Neural crest cell (in vitro differentiated cells): ENCODE results near the gene SP6. TPM values are rescaled to one million over a fixed set of nuclear protein-coding genes. Genes with fewer than 3 reads are reported as not detected.

Experiments
- DNase-seq: peaks from one replicate; pipeline ENCODE4 v3.0.0; 2021; ENCODE audit warnings: low read depth, mixed read lengths, low spot score
- H3K27ac Mint-ChIP-seq: one replicate; pipeline ENCODE4 v1.8.0; 2021; ENCODE audit warnings: mild to moderate bottlenecking, mixed read lengths; ENCODE audit not compliant: unreplicated experiment
- H3K27me3 Mint-ChIP-seq: 2 replicates; pipeline ENCODE4 v1.8.0; 2021; ENCODE audit warnings: low read depth, mild to moderate bottlenecking, mixed read lengths
- H3K36me3 Mint-ChIP-seq: 2 replicates; pipeline ENCODE4 v1.8.0; 2021; ENCODE audit warnings: low read depth, mild to moderate bottlenecking, mixed read lengths
- H3K4me1 Mint-ChIP-seq: 2 replicates; pipeline ENCODE4 v1.8.0; 2021; ENCODE audit warnings: mixed read lengths
- H3K4me3 Mint-ChIP-seq: one replicate; pipeline ENCODE4 v1.8.0; 2021; ENCODE audit warnings: mild to moderate bottlenecking, mixed read lengths
- H3K9me3 Mint-ChIP-seq: 2 replicates; pipeline ENCODE4 v1.8.0; 2021; ENCODE audit warnings: mixed read lengths
- total RNA-seq: library from RNA; stranded (reverse); gene quantifications from 2 replicates; pipeline ENCODE4 v1.2.1, GENCODE V29; 2021
- TF ChIP-seq, protein P1 (sequence below): fragments of 200-600 bp; sonication (generic); conservative IDR thresholded peaks from 2 replicates; pipeline ENCODE4 v1.5.0; 2021; ENCODE audit warnings: antibody characterized with exemption, mild to moderate bottlenecking

SP6 gene
- total RNA-seq, 1 donor from 2014 or later, result 0.16 TPM

DNA sequence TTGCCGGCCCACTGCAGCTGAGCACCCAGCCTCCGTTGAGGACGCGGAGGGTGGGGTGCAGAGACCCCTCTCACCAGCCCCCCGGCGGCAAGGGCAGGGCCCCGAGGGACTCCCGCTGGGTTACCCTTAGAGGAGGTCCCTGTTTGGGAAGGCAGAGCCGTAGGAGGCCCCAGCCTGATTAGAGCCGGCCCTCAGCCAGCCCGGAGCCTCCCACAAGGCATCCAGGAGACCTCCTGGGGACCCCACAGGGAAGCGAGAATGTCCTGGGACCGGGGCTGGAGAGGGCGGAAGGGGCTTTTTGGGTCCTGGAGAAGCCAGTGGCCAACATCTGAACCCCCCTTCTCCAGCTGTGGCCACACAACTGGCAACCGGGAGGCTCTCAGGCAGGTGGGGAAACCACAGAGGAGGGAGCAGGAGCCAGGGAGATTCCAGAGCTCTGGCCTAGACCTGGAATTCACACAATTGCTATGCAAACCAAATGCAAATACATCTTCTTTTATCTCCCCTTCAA, 21.7 kb upstream of the SP6 start:
- no peak overlapping the region for H3K27ac Mint-ChIP-seq
- DNase-seq, result no peak
- H3K9me3 Mint-ChIP-seq, result no peaks in the 10 kb centered on the region
- no peaks in the 10 kb centered on the region for H3K36me3 Mint-ChIP-seq
- peaks cover 91% of the 10 kb centered on the region for H3K27me3 Mint-ChIP-seq
- TF ChIP-seq, protein P1, sequence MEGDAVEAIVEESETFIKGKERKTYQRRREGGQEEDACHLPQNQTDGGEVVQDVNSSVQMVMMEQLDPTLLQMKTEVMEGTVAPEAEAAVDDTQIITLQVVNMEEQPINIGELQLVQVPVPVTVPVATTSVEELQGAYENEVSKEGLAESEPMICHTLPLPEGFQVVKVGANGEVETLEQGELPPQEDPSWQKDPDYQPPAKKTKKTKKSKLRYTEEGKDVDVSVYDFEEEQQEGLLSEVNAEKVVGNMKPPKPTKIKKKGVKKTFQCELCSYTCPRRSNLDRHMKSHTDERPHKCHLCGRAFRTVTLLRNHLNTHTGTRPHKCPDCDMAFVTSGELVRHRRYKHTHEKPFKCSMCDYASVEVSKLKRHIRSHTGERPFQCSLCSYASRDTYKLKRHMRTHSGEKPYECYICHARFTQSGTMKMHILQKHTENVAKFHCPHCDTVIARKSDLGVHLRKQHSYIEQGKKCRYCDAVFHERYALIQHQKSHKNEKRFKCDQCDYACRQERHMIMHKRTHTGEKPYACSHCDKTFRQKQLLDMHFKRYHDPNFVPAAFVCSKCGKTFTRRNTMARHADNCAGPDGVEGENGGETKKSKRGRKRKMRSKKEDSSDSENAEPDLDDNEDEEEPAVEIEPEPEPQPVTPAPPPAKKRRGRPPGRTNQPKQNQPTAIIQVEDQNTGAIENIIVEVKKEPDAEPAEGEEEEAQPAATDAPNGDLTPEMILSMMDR, result no peak
- no peak overlapping the region for H3K4me3 Mint-ChIP-seq
- peaks cover 5% of the 10 kb centered on the region for H3K4me1 Mint-ChIP-seq

DNA sequence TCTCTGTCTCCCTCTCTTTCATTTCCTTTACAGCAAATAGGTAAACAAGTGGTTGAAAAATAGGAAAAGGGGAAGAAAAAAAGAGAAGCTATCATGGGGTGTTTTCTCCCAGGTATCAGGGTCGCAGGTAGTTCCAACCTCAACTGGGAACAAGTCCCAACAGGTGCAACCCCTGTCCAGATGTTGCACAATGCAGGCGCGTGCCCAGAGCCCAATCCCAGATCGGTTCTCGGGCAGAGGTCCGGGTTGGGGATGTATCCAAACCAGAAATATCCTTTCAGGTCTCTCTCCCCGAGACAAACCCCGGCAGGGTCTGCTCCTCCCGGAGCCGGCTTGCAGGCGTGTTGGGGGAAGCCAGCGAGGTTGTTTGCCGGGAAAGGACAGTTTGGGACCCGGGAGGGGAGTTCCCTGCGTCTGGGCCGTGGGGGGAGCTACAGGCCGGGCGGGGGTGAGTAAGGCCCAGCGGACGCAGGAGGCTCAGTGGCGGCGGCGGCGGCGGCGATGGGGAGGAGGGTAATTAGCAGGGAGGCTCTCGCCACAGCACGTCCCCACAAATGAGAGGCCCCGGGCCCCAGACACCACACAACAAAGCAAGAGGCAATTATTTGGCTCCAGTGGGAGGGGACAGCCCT, 21.2 kb upstream of the SP6 start:
- peaks cover 88% of the 10 kb centered on the region for H3K27me3 Mint-ChIP-seq
- no peak overlapping the region for H3K27ac Mint-ChIP-seq
- H3K9me3 Mint-ChIP-seq, result no peaks in the 10 kb centered on the region
- H3K4me3 Mint-ChIP-seq, result no peak overlapping the region
- no peaks in the 10 kb centered on the region for H3K36me3 Mint-ChIP-seq
- peaks cover 5% of the 10 kb centered on the region for H3K4me1 Mint-ChIP-seq
- TF ChIP-seq, protein P1, result no peak
- no peak for DNase-seq

DNA sequence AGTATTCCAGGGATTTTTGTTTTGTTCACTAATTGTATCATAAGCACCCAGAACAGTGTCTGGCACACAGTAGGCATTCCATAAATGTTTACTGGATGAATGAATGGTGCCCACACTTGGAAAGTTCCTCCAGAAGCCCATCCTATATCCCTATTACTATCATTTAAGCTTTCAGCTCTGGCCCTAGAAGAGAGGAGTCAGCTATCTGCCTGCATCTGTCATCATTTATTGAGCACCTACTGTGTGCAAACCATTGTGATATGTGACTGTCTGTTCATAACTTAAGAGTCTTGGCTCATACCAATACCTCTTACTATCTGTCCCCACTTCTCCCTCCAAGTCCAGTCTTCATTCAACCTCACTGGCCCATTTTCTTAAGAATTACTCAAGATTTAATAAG, 20.1 kb upstream of the SP6 start:
- H3K27ac Mint-ChIP-seq, result no peak overlapping the region
- TF ChIP-seq, protein P1, result no peak
- H3K27me3 Mint-ChIP-seq, result peaks cover 96% of the 10 kb centered on the region
- DNase-seq, result no peak
- H3K4me1 Mint-ChIP-seq, result peaks cover 5% of the 10 kb centered on the region
- no peak overlapping the region for H3K4me3 Mint-ChIP-seq
- no peaks in the 10 kb centered on the region for H3K36me3 Mint-ChIP-seq
- no peaks in the 10 kb centered on the region for H3K9me3 Mint-ChIP-seq

DNA sequence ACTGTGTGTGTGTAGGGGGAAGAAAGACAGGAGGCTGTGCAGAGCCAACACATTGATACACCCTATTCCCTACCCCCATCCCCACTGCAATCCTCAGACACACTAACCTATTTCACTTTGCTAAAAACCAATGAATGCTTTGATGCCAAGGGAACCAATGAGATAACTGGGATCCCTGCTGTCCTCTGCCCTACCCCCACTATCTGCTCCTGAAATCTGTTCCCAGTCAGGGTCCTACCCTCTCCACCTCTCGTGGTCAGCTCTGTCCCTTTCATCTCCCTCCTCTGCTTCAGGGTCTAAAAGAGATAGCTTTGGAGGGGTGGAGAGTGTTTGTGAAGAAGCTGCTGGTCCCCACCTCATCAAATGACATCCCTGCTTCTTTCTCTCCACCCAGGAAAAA, 19.1 kb upstream of the SP6 start:
- H3K9me3 Mint-ChIP-seq, result no peaks in the 10 kb centered on the region
- DNase-seq, result no peak
- no peak overlapping the region for H3K4me3 Mint-ChIP-seq
- peaks cover 5% of the 10 kb centered on the region for H3K4me1 Mint-ChIP-seq
- H3K27ac Mint-ChIP-seq, result no peak overlapping the region
- TF ChIP-seq, protein P1, result no peak
- peaks cover 96% of the 10 kb centered on the region for H3K27me3 Mint-ChIP-seq
- no peaks in the 10 kb centered on the region for H3K36me3 Mint-ChIP-seq

DNA sequence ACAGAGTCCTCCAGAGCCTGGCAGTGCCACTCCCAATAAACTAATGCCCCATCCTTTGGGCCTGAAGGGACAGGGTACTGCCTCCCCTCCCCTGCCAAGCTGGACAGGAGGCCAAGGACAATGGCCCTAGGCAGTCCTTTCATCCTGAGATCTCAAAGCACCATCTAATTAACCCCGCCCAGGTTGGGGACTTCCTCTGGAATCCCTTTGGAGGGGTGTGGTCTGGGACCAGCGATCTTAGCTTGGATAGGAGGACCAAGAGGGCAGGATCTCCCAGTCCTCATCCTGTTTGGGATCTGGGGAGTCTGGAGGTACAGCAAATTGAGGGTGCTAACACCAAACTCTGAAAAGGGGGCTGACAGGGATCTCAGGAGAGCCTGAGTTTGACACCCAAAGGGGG, 18.2 kb upstream of the SP6 start:
- Mint-ChIP-seq H3K9me3 (no peaks in the 10 kb centered on the region), H3K36me3 (no peaks in the 10 kb centered on the region), H3K27ac (no peak overlapping the region), H3K4me3 (no peak overlapping the region), H3K4me1 (peaks cover 5% of the 10 kb centered on the region), H3K27me3 (peaks cover 92% of the 10 kb centered on the region)
- TF ChIP-seq, protein P1, result no peak
- no peak for DNase-seq
